Spleen (tissue), 11 donors: ENCODE data around the gene NKIRAS1. TPM values are rescaled to one million over a fixed set of nuclear protein-coding genes. Genes with fewer than 3 reads are reported as not detected.

ENCODE experiments used
- DNase-seq: peaks from one replicate; pipeline ENCODE4 v3.0.0-alpha.2; 2020
- H3K27ac ChIP-seq, 8 donors: fragments of 200-600 bp; sonication (generic) in 7 of 8; 1 replicate in 4 of 8; 2 replicates in 4 of 8; pipeline versions ENCODE4 v1.5.0 to v1.8.0; 2016 to 2021; ENCODE audit warnings: inconsistent platforms in 4 of 8, mild to moderate bottlenecking in 4 of 8, moderate library complexity in 1 of 8
- H3K27me3 ChIP-seq, 7 donors: fragments of 200-600 bp; sonication (generic) in 6 of 7; replicated peaks in 1 of 7; 1 replicate in 4 of 7; 2 replicates in 3 of 7; pipeline versions ENCODE4 v1.5.0 to v1.8.0; 2016 to 2021; ENCODE audit warnings: inconsistent platforms in 3 of 7, mild to moderate bottlenecking in 1 of 7
- H3K36me3 ChIP-seq, 6 donors: fragments of 200-600 bp; sonication (generic) in 5 of 6; 1 replicate in 4 of 6; 2 replicates in 2 of 6; pipeline versions ENCODE4 v1.5.0 to v1.8.0; 2016 to 2021; ENCODE audit warnings: inconsistent platforms in 2 of 6
- H3K4me1 ChIP-seq, 6 donors: fragments of 200-600 bp; sonication (generic) in 5 of 6; 1 replicate in 3 of 6; 2 replicates in 3 of 6; pipeline versions ENCODE4 v1.5.0 to v1.8.0; 2016 to 2021; ENCODE audit warnings: inconsistent platforms in 3 of 6
- H3K4me3 ChIP-seq, 8 donors: fragments of 200-600 bp; sonication (generic) in 7 of 8; 1 replicate in 4 of 8; 2 replicates in 4 of 8; pipeline versions ENCODE4 v1.5.0 to v1.8.0; 2016 to 2021; ENCODE audit warnings: inconsistent platforms in 4 of 8, mild to moderate bottlenecking in 4 of 8, moderate library complexity in 2 of 8
- H3K9me3 ChIP-seq, 8 donors: fragments of 200-600 bp; sonication (generic) in 7 of 8; 1 replicate in 4 of 8; 2 replicates in 4 of 8; pipeline versions ENCODE4 v1.5.0 to v1.8.0; 2016 to 2021; ENCODE audit warnings: inconsistent platforms in 4 of 8
- POLR2A ChIP-seq, 3 donors: fragments of 450-650 bp; IDR thresholded peaks; one replicate each; pipeline ENCODE4 v1.5.1; 2017; ENCODE audit warnings: antibody characterized with exemption in 3 of 3, mild to moderate bottlenecking in 1 of 3
- POLR2AphosphoS5 ChIP-seq, 3 donors: sonication (generic); formaldehyde crosslinking; IDR thresholded peaks; one replicate each; pipeline ENCODE4 v1.5.1; 2017; ENCODE audit warnings: antibody characterized with exemption in 3 of 3
- WGBS, 5 donors: extraction: QIAGEN DNeasy Blood & Tissue Kit in 3 of 5; methylation state at CpG; one replicate each; pipeline versions ENCODE4 v1.1.5 to v1.1.7; 2013 to 2018; 5-methylcytosine and 5-hydroxymethylcytosine counted together
- intact Hi-C: fragments of 100-400 bp; cut with DNase I; formaldehyde crosslinking; loops from one replicate; pipeline ENCODE4 v1.15.0; 2023; ENCODE audit warnings: low total_unique reads
- polyA plus RNA-seq, 3 donors: library from polyadenylated mRNA; stranded (reverse); fragments of 200-250 nt; gene quantifications; one replicate each; pipeline ENCODE4 v1.2.1, GENCODE V29; 2013
- total RNA-seq, 7 donors: library from RNA; depleted of rRNA in 3 of 7; stranded (reverse); fragments of >200 nt in 3 of 7; fragmentation: NEBNext Ultra II Directional in 4 of 7; extraction: Animal tissue kit (Norgen Biotek cat#: 25700) in 4 of 7; gene quantifications; one replicate each; pipeline versions ENCODE4 v1.1.0 to v1.2.1, GENCODE V29; 2016 to 2021
- TF ChIP-seq, protein P1 (sequence below), 11 experiments: fragments of 200-600 bp in 7 of 11; fragments of 450-650 bp in 4 of 11; sonication (generic) in 4 of 11; IDR thresholded peaks in 8 of 11; conservative IDR thresholded peaks in 3 of 11; 1 replicate in 7 of 11; 2 replicates in 4 of 11; pipeline versions ENCODE4 v1.4.0 to v1.8.0; 2016 to 2021; ENCODE audit warnings: antibody characterized with exemption in 11 of 11, inconsistent platforms in 4 of 11, mild to moderate bottlenecking in 1 of 11
- donor health status: healthy with polysubstance abuse.
- donor health status: DM: no; HTN: no; CAD: no; lungs with moderate emphysema.
- donor health status: DM: no; HTN: no; CAD: no.
- donor health status: Bipolar disorder and iron deficiency.
- donor health status: healthy.
- donor health status: DM: no; HTN: no; CAD: no.
- donor health status: DM: yes; HTN: yes; CAD: no.

The NKIRAS1 gene
- total and polyA plus RNA-seq, 10 donors: 3.5 to 14.2 (median 8.9) TPM

GRCh38 chr3:23888617-23889228, 28.1 kb downstream of the NKIRAS1 start:
- intact Hi-C loops: no loop called here
- Histone ChIP-seq H3K4me1 (peaks cover 0 to 40% (median 11%) of the 10 kb centered on the region in 6 donors), H3K4me3 (no peak overlapping the region), H3K9me3 (no peaks in the 10 kb centered on the region), H3K27ac (peak overlapping the region in 3 of 8 donors; percentile 2 to 45 (median 4)), H3K36me3 (peaks cover 0 to 47% (median 6%) of the 10 kb centered on the region in 6 donors), H3K27me3 (no peaks in the 10 kb centered on the region)
- WGBS, 5 donors: 50 to 63% (median 55%) methylated on average over 3 of the region's 3 CpGs
- no peak for TF ChIP-seq POLR2A (IDR thresholded peaks at IDR 0.05)
- TF ChIP-seq, protein P1, sequence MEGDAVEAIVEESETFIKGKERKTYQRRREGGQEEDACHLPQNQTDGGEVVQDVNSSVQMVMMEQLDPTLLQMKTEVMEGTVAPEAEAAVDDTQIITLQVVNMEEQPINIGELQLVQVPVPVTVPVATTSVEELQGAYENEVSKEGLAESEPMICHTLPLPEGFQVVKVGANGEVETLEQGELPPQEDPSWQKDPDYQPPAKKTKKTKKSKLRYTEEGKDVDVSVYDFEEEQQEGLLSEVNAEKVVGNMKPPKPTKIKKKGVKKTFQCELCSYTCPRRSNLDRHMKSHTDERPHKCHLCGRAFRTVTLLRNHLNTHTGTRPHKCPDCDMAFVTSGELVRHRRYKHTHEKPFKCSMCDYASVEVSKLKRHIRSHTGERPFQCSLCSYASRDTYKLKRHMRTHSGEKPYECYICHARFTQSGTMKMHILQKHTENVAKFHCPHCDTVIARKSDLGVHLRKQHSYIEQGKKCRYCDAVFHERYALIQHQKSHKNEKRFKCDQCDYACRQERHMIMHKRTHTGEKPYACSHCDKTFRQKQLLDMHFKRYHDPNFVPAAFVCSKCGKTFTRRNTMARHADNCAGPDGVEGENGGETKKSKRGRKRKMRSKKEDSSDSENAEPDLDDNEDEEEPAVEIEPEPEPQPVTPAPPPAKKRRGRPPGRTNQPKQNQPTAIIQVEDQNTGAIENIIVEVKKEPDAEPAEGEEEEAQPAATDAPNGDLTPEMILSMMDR (IDR thresholded peaks at IDR 0.05 in 8 of 11, conservative IDR thresholded peaks at IDR 0.05 in 3 of 11): peak; percentile 59 to 89 (median 80)
- no peak for DNase-seq

- Histone ChIP-seq H3K27ac (no peak overlapping the region), H3K4me3 (no peak overlapping the region), H3K9me3 (no peaks in the 10 kb centered on the region), H3K36me3 (peaks cover 0 to 40% (median 0%) of the 10 kb centered on the region in 6 donors), H3K27me3 (no peaks in the 10 kb centered on the region), H3K4me1 (peaks cover 0 to 30% (median 11%) of the 10 kb centered on the region in 6 donors)
- intact Hi-C loops: no loop called here
- WGBS, 5 donors: 93 to 98% (median 95%) methylated on average over 3 of the region's 3 CpGs
- DNase-seq: no peak
- TF ChIP-seq, protein P1 (IDR thresholded peaks at IDR 0.05 in 8 of 11, conservative IDR thresholded peaks at IDR 0.05 in 3 of 11): no peak
- TF ChIP-seq POLR2A (IDR thresholded peaks at IDR 0.05) (no peak), POLR2AphosphoS5 (IDR thresholded peaks at IDR 0.05) (no peak)
Observed at GRCh38 chr3:23886311-23886710, 30.5 kb downstream of the NKIRAS1 start.

DNA sequence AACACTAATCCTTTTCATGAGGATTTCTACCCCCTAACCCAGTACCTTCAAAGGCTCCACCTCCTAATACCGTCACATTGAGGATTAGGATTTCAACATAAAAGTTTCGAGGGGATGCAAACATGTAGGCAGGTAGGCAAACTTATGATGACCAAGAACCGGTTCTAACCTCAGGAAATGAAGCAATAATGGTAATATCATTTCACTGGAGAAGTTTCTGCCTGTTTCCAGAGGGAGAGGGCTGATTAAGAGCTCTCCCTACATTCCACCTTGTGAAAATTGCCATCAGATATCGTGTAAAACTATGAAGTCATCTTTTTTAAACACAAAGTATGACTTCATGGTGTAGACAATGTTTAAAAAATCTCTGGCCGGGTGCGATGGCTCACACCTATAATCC, 31.6 kb downstream of the NKIRAS1 start:
- Histone ChIP-seq H3K4me3 (no peak overlapping the region), H3K27me3 (no peaks in the 10 kb centered on the region), H3K27ac (no peak overlapping the region), H3K9me3 (no peaks in the 10 kb centered on the region), H3K36me3 (peaks cover 0 to 29% (median 0%) of the 10 kb centered on the region in 6 donors), H3K4me1 (peaks cover 3 to 41% (median 18%) of the 10 kb centered on the region in 6 donors)
- no peak for TF ChIP-seq POLR2AphosphoS5 (IDR thresholded peaks at IDR 0.05)
- TF ChIP-seq, protein P1 (IDR thresholded peaks at IDR 0.05 in 8 of 11, conservative IDR thresholded peaks at IDR 0.05 in 3 of 11): no peak
- TF ChIP-seq POLR2A (IDR thresholded peaks at IDR 0.05): no peak
- intact Hi-C loops: no loop called here
- WGBS, 5 donors: 67 to 92% (median 83%) methylated on average over 6 of the region's 6 CpGs
- no peak for DNase-seq

- H3K4me1 ChIP-seq: peaks cover 3 to 44% (median 21%) of the 10 kb centered on the region in 6 donors
- no peaks in the 10 kb centered on the region for H3K27me3 ChIP-seq
- WGBS, 5 donors: 87 to 98% (median 95%) methylated on average over 2 of the region's 2 CpGs
- no peaks in the 10 kb centered on the region for H3K9me3 ChIP-seq
- H3K36me3 ChIP-seq: peaks cover 0 to 22% (median 0%) of the 10 kb centered on the region in 6 donors
- H3K27ac ChIP-seq: no peak overlapping the region
- intact Hi-C loops: no loop called here
- no peak for DNase-seq
- no peak overlapping the region for H3K4me3 ChIP-seq
- no peak for TF ChIP-seq POLR2AphosphoS5 (IDR thresholded peaks at IDR 0.05)
- TF ChIP-seq, protein P1 (IDR thresholded peaks at IDR 0.05 in 8 of 11, conservative IDR thresholded peaks at IDR 0.05 in 3 of 11): no peak
- TF ChIP-seq POLR2A (IDR thresholded peaks at IDR 0.05): no peak
Observed at GRCh38 chr3:23884481-23884880, 32.3 kb downstream of the NKIRAS1 start.
